K562 (cell line): ENCODE data around the gene ECSCR. TPM values are rescaled to one million over a fixed set of nuclear protein-coding genes. Genes with fewer than 3 reads are reported as not detected.

Experiments
- AFF4 ChIP-seq: sonication (generic); formaldehyde crosslinking; IDR thresholded peaks from 2 replicates; pipeline ENCODE4 v1.8.0; 2023; ENCODE audit warnings: mild to moderate bottlenecking, missing genetic modification reagents
- ATF7 ChIP-seq: fragments of 450-650 bp; IDR thresholded peaks from 2 replicates; pipeline ENCODE4 v1.7.1; 2014; ENCODE audit warnings: mild to moderate bottlenecking, moderate library complexity
- CREM ChIP-seq: IDR thresholded peaks from 2 replicates; pipeline ENCODE4 v1.6.1; 2014; ENCODE audit warnings: antibody characterized with exemption, low read depth
- EGR1 ChIP-seq: fragments of 450-650 bp; conservative IDR thresholded peaks from 2 replicates; pipeline ENCODE4 v1.6.1; 2017; ENCODE audit warnings: mild to moderate bottlenecking
- KDM2B ChIP-seq: fragments of 250-450 bp; sonication (Bioruptor Pico); IDR thresholded peaks from 2 replicates; pipeline ENCODE4 v1.8.0; 2021; ENCODE audit warnings: mild to moderate bottlenecking, moderate library complexity
- MAFF ChIP-seq: IDR thresholded peaks from 2 replicates; pipeline ENCODE4 v1.6.1; 2012; ENCODE audit warnings: low read length, improper control_type of control experiment
- MCM7 ChIP-seq, 2 experiments: fragments of 450-650 bp; IDR thresholded peaks; 2 replicates each; pipeline ENCODE4 v1.6.1; 2016 to 2018
- MTA1 ChIP-seq: fragments of 450-650 bp; IDR thresholded peaks from 2 replicates; pipeline ENCODE4 v1.6.1; 2017; ENCODE audit warnings: borderline replicate concordance
- NEUROD1 ChIP-seq: fragments of 150-350 bp; IDR thresholded peaks from 2 replicates; pipeline ENCODE4 v1.6.1; 2014; ENCODE audit warnings: borderline replicate concordance, low read length, low read depth; ENCODE audit not compliant: partially characterized antibody
- POLR2G ChIP-seq: fragments of 200-400 bp; formaldehyde crosslinking; IDR thresholded peaks from 2 replicates; pipeline ENCODE4 v1.6.1; 2017; ENCODE audit warnings: low read depth, mild to moderate bottlenecking, antibody characterized with exemption, low read length, moderate library complexity
- POLR3G ChIP-seq: IDR thresholded peaks from 2 replicates; pipeline ENCODE4 v1.6.1; 2011; ENCODE audit not compliant: insufficient read length, insufficient replicate concordance; ENCODE audit errors: extremely low read depth
- RAD21 ChIP-seq, 2 experiments: fragments of 250-450 bp in 1 of 2; fragments of 450-650 bp in 1 of 2; sonication (Bioruptor Pico) in 1 of 2; formaldehyde crosslinking in 1 of 2; IDR thresholded peaks in 1 of 2; conservative IDR thresholded peaks in 1 of 2; 2 replicates each; pipeline versions ENCODE4 v1.4.0 to v1.8.0; 2020 to 2022; ENCODE audit warnings: mild to moderate bottlenecking in 2 of 2, moderate library complexity in 1 of 2
- RBFOX2 ChIP-seq: fragments of 200-400 bp; formaldehyde crosslinking; IDR thresholded peaks from 2 replicates; pipeline ENCODE4 v1.6.1; 2017; ENCODE audit warnings: low read depth, mild to moderate bottlenecking, low read length, moderate library complexity
- RCOR1 ChIP-seq, 2 experiments: IDR thresholded peaks; 2 replicates each; pipeline ENCODE4 v1.6.1; 2012; ENCODE audit warnings: low read depth in 2 of 2, low read length in 2 of 2, borderline replicate concordance in 1 of 2, improper control_type of control experiment in 1 of 2
- U2AF1 ChIP-seq: fragments of 200-400 bp; formaldehyde crosslinking; optimal IDR thresholded peaks from 2 replicates; pipeline ENCODE3; 2017; ENCODE audit warnings: mild to moderate bottlenecking, low read depth, low read length, moderate library complexity
- ZBTB7A ChIP-seq: IDR thresholded peaks from 2 replicates; pipeline ENCODE4 v1.6.1; 2011; ENCODE audit warnings: low read depth, mild to moderate bottlenecking, low read length, moderate library complexity, borderline replicate concordance; ENCODE audit not compliant: control insufficient read depth
- ZC3H11A ChIP-seq: IDR thresholded peaks from 2 replicates; pipeline ENCODE4 v1.6.1; 2012; ENCODE audit warnings: low read depth, low read length, improper control_type of control experiment
- ZKSCAN3 ChIP-seq: fragments of 250-450 bp; sonication (Bioruptor Pico); IDR thresholded peaks from 2 replicates; pipeline ENCODE4 v1.4.0; 2020
- ZKSCAN8 ChIP-seq: fragments of 200-800 bp; sonication (Bioruptor generic); IDR thresholded peaks from 2 replicates; pipeline ENCODE4 v1.6.1; 2016; ENCODE audit warnings: missing genetic modification characterization, missing compliant biosample characterization
- ZNF143 ChIP-seq: sonication (generic); formaldehyde crosslinking; IDR thresholded peaks from 2 replicates; pipeline ENCODE4 v1.9.0; 2022; ENCODE audit warnings: mild to moderate bottlenecking, missing genetic modification reagents
- ZNF224 ChIP-seq: sonication (generic); formaldehyde crosslinking; IDR thresholded peaks from 2 replicates; pipeline ENCODE4 v1.8.0; 2022; ENCODE audit warnings: mild to moderate bottlenecking, missing genetic modification reagents
- ZNF507 ChIP-seq: conservative IDR thresholded peaks from 2 replicates; pipeline ENCODE4 v1.6.1; 2017; ENCODE audit warnings: missing genetic modification characterization, missing compliant biosample characterization
- polyA plus RNA-seq, 8 experiments: library from polyadenylated mRNA; depleted of rRNA in 4 of 8; stranded (reverse) in 5 of 8; unstranded in 3 of 8; fragments of >200 nt; fragmentation: Nextera tagmentation in 2 of 8; fragmentation: Illumina TruSeq in 1 of 8; extraction: Ambion mirVana in 2 of 8; extraction: Trizol in 1 of 8; gene quantifications; 2 replicates each; pipeline versions ENCODE4 v1.2.1 to v1.2.3, GENCODE V29; 2011 to 2014; ENCODE audit warnings: inconsistent platforms in 1 of 8, missing spikeins in 1 of 8
- total RNA-seq, 7 experiments: library from RNA; depleted of rRNA in 6 of 7; stranded (reverse); fragments of >200 nt in 6 of 7; fragmentation: Illumina TruSeq in 2 of 7; extraction: Trizol in 2 of 7; gene quantifications; 2 replicates each; pipeline versions ENCODE4 v1.2.1 to v1.2.3, GENCODE V29; 2011 to 2021; ENCODE audit warnings: low replicate concordance in 1 of 7
- TF ChIP-seq, protein P1 (sequence below), 2 experiments: fragments of 450-650 bp in 1 of 2; sonication (generic) in 1 of 2; formaldehyde crosslinking in 1 of 2; IDR thresholded peaks in 1 of 2; conservative IDR thresholded peaks in 1 of 2; 2 replicates each; pipeline versions ENCODE4 v1.6.1 to v1.8.1; 2016 to 2023; ENCODE audit warnings: mild to moderate bottlenecking in 2 of 2, moderate library complexity in 2 of 2, inconsistent platforms in 1 of 2, missing genetic modification reagents in 1 of 2

Gene ECSCR
- total and polyA plus RNA-seq, 9 of the 15 experiments (the other 6 are each of a cell fraction or from before 2014, with no cell fraction given): 0.10 to 0.25 (median 0.13) TPM; not detected in 6

- no peak for TF ChIP-seq AFF4
- no peak for TF ChIP-seq ZC3H11A
- peak; percentile 72 for TF ChIP-seq RBFOX2
- no peak for TF ChIP-seq EGR1
- TF ChIP-seq ZKSCAN3 (CRISPR knock-in tag): no peak
- no peak for TF ChIP-seq POLR3G
- peak in 1 of 2 experiments; percentile 32; a peak in 1 of 4 replicates for TF ChIP-seq RAD21 (CRISPR knock-in tag; conservative IDR thresholded peaks at IDR 0.05 in 1 of 2, IDR thresholded peaks at IDR 0.05 in 1 of 2)
- TF ChIP-seq MTA1: no peak
- peak; percentile 82 for TF ChIP-seq CREM
- peak; percentile 39; the same call in 1 of the 2 replicates for TF ChIP-seq ZBTB7A
- no peak for TF ChIP-seq ZNF507 (tag)
- TF ChIP-seq U2AF1: no peak
- peak; percentile 69 for TF ChIP-seq ATF7
- TF ChIP-seq RCOR1 (IDR thresholded peaks at IDR 0.05; ENCODE audit: borderline replicate concordance in 1 of 2, low read depth in 2 of 2, low read length in 2 of 2): peak in 1 of 2 experiments; percentile 58; a peak in 2 of 4 replicates
- no peak for TF ChIP-seq KDM2B (CRISPR knock-in tag)
- no peak for TF ChIP-seq MAFF
- TF ChIP-seq ZNF143 (CRISPR knock-in tag): no peak
- peak; percentile 76 for TF ChIP-seq POLR2G
- peak; percentile 60 for TF ChIP-seq NEUROD1
- no peak for TF ChIP-seq MCM7 (IDR thresholded peaks at IDR 0.05)
- TF ChIP-seq, protein P1, sequence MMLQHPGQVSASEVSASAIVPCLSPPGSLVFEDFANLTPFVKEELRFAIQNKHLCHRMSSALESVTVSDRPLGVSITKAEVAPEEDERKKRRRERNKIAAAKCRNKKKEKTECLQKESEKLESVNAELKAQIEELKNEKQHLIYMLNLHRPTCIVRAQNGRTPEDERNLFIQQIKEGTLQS (IDR thresholded peaks at IDR 0.05): no peak; the same call in 1 of the 2 replicates
- TF ChIP-seq, protein P1 (CRISPR knock-in tag; conservative IDR thresholded peaks at IDR 0.05): no peak; the same call in 1 of the 2 replicates
- 0 out of 2 replicates have a peak, but pooled peaks have one; percentile 14 for TF ChIP-seq ZKSCAN8 (CRISPR knock-in tag)
- peak; percentile 39; the same call in 1 of the 2 replicates for TF ChIP-seq ZNF224
These were observed 19.7 kb upstream of the ECSCR start, which contains the start of gene STING1 (continued) for GRCh38 chr5:139482050-139482889.
